Measurements from ENCODE around the gene GAMT.

GAMT gene

GRCh38 chr19:1392407-1392806, 8.9 kb downstream of the GAMT start:
- Histone ChIP-seq H3K4me3 (ENCODE audit: low read depth in 1 of 2, low read length in 1 of 2) (no peak overlapping the region), H3K36me3 (peaks cover 74% of the 10 kb centered on the region)

GRCh38 chr19:1390890-1391423, 10.4 kb downstream of the GAMT start:
- no peak overlapping the region for H3K4me3 ChIP-seq (ENCODE audit: low read depth in 1 of 2, low read length in 1 of 2)
- peaks cover 80% of the 10 kb centered on the region for H3K36me3 ChIP-seq
- no peaks in the 10 kb centered on the region for H3K9me3 ChIP-seq
- H3K4me1 ChIP-seq (ENCODE audit: control insufficient read depth in 1 of 2, insufficient read depth in 1 of 2, low read depth in 1 of 2, low read length in 1 of 2): no peaks in the 10 kb centered on the region
- no peak for TF ChIP-seq CTCF (IDR thresholded peaks at IDR 0.05)
- no peak overlapping the region for H3K27ac ChIP-seq
- H3K27me3 ChIP-seq: no peaks in the 10 kb centered on the region

More at GRCh38 chr19:1392407-1392806, 8.9 kb downstream of the GAMT start:
- H3K4me1 ChIP-seq (ENCODE audit: control insufficient read depth in 1 of 2, insufficient read depth in 1 of 2, low read depth in 1 of 2, low read length in 1 of 2): no peaks in the 10 kb centered on the region
- no peak for TF ChIP-seq CTCF (IDR thresholded peaks at IDR 0.05)
- no peaks in the 10 kb centered on the region for H3K9me3 ChIP-seq
- peaks cover 9% of the 10 kb centered on the region for H3K27me3 ChIP-seq
- no peak overlapping the region for H3K27ac ChIP-seq

- TF ChIP-seq CTCF (IDR thresholded peaks at IDR 0.05): no peak
- Histone ChIP-seq H3K9me3 (no peaks in the 10 kb centered on the region), H3K27me3 (no peaks in the 10 kb centered on the region), H3K36me3 (peaks cover 66% of the 10 kb centered on the region), H3K27ac (no peak overlapping the region), H3K4me3 (ENCODE audit: low read depth in 1 of 2, low read length in 1 of 2) (no peak overlapping the region), H3K4me1 (ENCODE audit: control insufficient read depth in 1 of 2, insufficient read depth in 1 of 2, low read depth in 1 of 2, low read length in 1 of 2) (peaks cover 8 to 10% of the 10 kb centered on the region in 2 experiments)
Measured at GRCh38 chr19:1389033-1389940, 12.1 kb downstream of the GAMT start.

- Histone ChIP-seq H3K36me3 (peaks cover 59% of the 10 kb centered on the region), H3K4me1 (ENCODE audit: control insufficient read depth in 1 of 2, insufficient read depth in 1 of 2, low read depth in 1 of 2, low read length in 1 of 2) (peaks cover 12 to 16% of the 10 kb centered on the region in 2 experiments), H3K27ac (no peak overlapping the region), H3K4me3 (ENCODE audit: low read depth in 1 of 2, low read length in 1 of 2) (no peak overlapping the region), H3K9me3 (no peaks in the 10 kb centered on the region), H3K27me3 (no peaks in the 10 kb centered on the region)
- TF ChIP-seq CTCF (IDR thresholded peaks at IDR 0.05): no peak
Measured at GRCh38 chr19:1388637-1389026, 12.7 kb downstream of the GAMT start.

- Histone ChIP-seq H3K36me3 (peaks cover 52% of the 10 kb centered on the region), H3K27ac (no peak overlapping the region), H3K27me3 (no peaks in the 10 kb centered on the region), H3K9me3 (no peaks in the 10 kb centered on the region), H3K4me1 (ENCODE audit: control insufficient read depth in 1 of 2, insufficient read depth in 1 of 2, low read depth in 1 of 2, low read length in 1 of 2) (peaks cover 18 to 23% of the 10 kb centered on the region in 2 experiments), H3K4me3 (ENCODE audit: low read depth in 1 of 2, low read length in 1 of 2) (no peak overlapping the region)
- no peak for TF ChIP-seq CTCF (IDR thresholded peaks at IDR 0.05)
Measured at GRCh38 chr19:1387684-1388636, 13.4 kb downstream of the GAMT start.

All from neutrophil (primary cell).